Measurements from ENCODE around the gene ZNF429. TPM values are rescaled to one million over a fixed set of nuclear protein-coding genes. Genes with fewer than 3 reads are reported as not detected.

Gene ZNF429
- total and polyA plus RNA-seq, 2 donors from 2014 or later, result 8.3 to 21.3 TPM

DNA sequence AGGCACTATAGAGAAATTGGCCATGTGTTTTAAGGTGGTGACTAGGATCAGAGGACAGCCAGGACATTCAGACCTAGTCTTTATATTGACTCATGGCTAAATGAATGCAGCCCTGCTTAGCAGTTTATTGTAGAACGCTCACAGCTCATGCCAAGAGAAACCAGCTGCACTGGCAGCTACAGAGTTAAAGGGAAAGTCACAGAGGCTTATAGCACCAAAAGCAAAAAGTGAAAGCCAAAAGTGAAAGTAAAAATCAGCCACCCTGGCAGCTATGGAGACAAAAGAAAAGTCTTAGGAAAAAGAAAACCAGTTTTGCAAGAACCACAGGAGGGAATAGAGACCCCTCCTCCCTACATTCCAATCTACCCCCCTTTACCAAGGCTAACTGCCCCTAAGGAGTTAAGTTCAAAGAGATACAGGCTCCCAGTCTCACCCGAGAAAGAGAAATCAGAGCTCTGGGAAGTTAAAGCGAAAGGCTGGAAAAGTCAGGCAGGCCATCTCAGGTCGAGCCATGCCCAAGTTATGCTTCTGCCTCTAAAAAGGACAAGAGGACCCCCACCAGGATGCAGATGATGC, 99.0 kb downstream of the ZNF429 start:
- peak overlapping the region; percentile 47 to 76 for H3K27ac ChIP-seq (ENCODE audit: low read depth in 2 of 2, low read length in 2 of 2)
- DNase-seq, result peak in 4 of 5 donors; percentile 40 to 91 (median 68)
- no peaks in the 10 kb centered on the region for H3K36me3 ChIP-seq (ENCODE audit: control insufficient read depth in 2 of 3, insufficient read depth in 3 of 3, low read length in 3 of 3)
- no peaks in the 10 kb centered on the region for H3K9me3 ChIP-seq (ENCODE audit: control insufficient read depth in 2 of 3, insufficient read depth in 1 of 3, low read length in 3 of 3)
- H3K9ac ChIP-seq (ENCODE audit: low read length in 3 of 3), result peak overlapping the region; percentile 49 to 73 (median 67)
- intact Hi-C loops (cut with DNase I), result no loop called here
- H3K4me3 ChIP-seq (ENCODE audit: low read length in 3 of 3), result peak overlapping the region; percentile 52 to 76 (median 66)
- H3K4me1 ChIP-seq (ENCODE audit: control insufficient read depth in 2 of 3, insufficient read depth in 2 of 3, low read depth in 1 of 3, low read length in 3 of 3), result peaks cover 11 to 18% (median 14%) of the 10 kb centered on the region in 3 donors
- no peaks in the 10 kb centered on the region for H3K27me3 ChIP-seq (ENCODE audit: control insufficient read depth, insufficient read depth, low read length)
- no peak for FAIRE-seq
- TF ChIP-seq, protein P1, sequence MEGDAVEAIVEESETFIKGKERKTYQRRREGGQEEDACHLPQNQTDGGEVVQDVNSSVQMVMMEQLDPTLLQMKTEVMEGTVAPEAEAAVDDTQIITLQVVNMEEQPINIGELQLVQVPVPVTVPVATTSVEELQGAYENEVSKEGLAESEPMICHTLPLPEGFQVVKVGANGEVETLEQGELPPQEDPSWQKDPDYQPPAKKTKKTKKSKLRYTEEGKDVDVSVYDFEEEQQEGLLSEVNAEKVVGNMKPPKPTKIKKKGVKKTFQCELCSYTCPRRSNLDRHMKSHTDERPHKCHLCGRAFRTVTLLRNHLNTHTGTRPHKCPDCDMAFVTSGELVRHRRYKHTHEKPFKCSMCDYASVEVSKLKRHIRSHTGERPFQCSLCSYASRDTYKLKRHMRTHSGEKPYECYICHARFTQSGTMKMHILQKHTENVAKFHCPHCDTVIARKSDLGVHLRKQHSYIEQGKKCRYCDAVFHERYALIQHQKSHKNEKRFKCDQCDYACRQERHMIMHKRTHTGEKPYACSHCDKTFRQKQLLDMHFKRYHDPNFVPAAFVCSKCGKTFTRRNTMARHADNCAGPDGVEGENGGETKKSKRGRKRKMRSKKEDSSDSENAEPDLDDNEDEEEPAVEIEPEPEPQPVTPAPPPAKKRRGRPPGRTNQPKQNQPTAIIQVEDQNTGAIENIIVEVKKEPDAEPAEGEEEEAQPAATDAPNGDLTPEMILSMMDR (IDR thresholded peaks at IDR 0.05; ENCODE audit: borderline replicate concordance, extremely low read depth, insufficient read depth), result no peak

Other genes with a start within 250 kb of the ZNF429 start
- gene ZNF708, start 176.2 kb upstream of the ZNF429 start, total RNA-seq, result 16.5 TPM
- 2.1 TPM for gene ZNF708, start 176.2 kb upstream of the ZNF429 start, polyA plus RNA-seq (ENCODE audit: insufficient read depth, low read depth, low replicate concordance)
- 8.4 TPM for gene ZNF738, start 146.6 kb upstream of the ZNF429 start, total RNA-seq
- gene ZNF738, start 146.6 kb upstream of the ZNF429 start, polyA plus RNA-seq (ENCODE audit: insufficient read depth, low read depth, low replicate concordance), result 3.1 TPM
- 26.7 TPM for gene ZNF493, start 108.5 kb upstream of the ZNF429 start, total RNA-seq
- 7.1 TPM for gene ZNF493, start 108.5 kb upstream of the ZNF429 start, polyA plus RNA-seq (ENCODE audit: insufficient read depth, low read depth, low replicate concordance)

All from kidney (tissue), 14 donors.